Pulmonary artery endothelial cell (primary cell): Measurements from ENCODE around the gene CHCHD4. TPM values are rescaled to one million over a fixed set of nuclear protein-coding genes. Genes with fewer than 3 reads are reported as not detected.
A peak's percentile ranks its signal among the peaks of the same experiment; 100 is the strongest.

ENCODE experiments used
- DNase-seq: peaks from one replicate; pipeline ENCODE4 v3.0.0-alpha.2; 2011; ENCODE audit warnings: low read depth, low spot score
- total RNA-seq: library from RNA; depleted of rRNA; stranded (reverse); fragments of >200 nt; gene quantifications from 2 replicates; pipeline ENCODE4 v1.2.3, GENCODE V29; 2014

The CHCHD4 gene
- 17.9 and 20.4 TPM in 2 replicates for total RNA-seq

DNA sequence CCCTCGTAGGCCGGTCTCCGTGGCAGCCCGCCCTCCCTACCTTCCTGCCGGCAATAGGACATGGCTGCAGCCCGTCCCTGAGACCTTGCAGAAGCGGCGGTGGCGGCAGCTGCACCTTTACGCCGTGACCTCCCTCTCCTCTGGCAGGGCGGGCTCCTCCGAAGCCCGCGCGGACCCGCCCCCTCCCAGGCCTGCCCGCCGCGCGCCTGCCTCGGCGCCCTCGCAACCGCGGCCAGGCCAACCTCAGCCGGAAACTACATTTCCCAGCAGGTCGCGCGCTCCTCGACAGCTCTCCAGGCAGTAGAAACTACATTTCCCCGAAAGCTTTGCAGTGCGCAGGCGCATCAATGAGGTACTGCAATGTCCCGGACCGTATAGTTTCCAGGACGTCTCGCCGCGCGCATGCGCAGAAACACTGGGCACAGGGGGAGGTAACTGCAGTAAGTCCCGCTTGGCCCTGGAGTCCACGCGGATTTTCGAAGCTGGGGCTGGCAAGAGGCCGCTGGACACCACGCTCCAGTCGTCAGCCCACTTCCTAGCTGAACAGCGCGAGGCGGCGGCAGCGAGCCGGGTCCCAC lies at the start of gene CHCHD4, which contains the start of gene TMEM43:
CHCHD4 (minus strand) TSS at position 256 of the 578 bp plus-strand sequence; CDS start at position 62, 194 bp downstream.
TMEM43 (plus strand) TSS at position 438 of the 578 bp plus-strand sequence. CDS start 142 bp downstream, outside the sequence.
- DNase-seq = peak; percentile 95

DNA sequence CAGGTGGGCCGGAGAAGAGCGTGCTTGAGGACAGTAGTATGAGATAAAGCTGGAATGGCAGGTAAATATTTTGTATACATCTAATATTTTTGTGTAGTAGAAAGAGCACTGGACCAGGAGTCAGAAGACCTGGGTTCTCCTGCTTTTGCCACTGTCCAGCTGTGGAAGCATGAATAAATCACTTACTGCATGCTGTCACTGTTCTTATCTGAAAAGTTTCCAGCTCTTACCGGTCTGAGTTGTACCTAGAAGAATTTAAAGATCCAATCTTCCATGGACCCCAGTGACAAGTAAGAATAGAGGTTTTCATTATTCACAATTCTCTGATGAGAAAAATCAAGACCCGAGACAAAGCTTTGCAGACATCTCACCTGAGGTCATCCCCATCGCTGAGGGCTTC lies 47.8 kb upstream of the CHCHD4 start:
- DNase-seq = no peak

DNA sequence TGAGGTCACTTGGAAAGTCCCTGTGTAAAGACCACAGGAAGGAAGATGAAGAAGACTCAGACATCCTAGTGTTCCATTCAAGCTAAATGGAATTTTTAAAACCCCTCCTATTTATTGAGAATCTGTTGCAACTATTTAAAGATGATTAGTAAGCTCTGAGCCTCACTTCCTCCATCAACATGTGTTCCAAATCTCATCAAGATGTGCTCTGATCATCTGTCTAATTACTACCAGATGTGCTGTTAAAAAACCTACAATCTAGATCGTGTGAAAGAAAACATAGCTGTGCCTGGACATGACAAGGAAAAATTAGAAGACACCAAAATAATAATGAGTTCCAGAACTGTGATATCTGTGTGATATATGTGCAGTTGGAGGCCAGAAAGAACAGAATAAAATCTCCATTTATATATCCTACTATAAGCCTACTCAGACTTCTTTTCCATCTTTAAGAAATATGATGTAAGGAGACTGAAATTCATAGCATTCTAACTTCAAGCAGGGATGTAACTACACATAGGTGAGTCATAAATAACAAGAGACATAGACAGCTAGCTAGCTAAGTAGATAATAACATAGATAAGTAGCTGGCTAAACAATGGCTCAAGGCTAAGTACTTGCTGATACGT lies 46.0 kb upstream of the CHCHD4 start:
- DNase-seq = no peak

DNA sequence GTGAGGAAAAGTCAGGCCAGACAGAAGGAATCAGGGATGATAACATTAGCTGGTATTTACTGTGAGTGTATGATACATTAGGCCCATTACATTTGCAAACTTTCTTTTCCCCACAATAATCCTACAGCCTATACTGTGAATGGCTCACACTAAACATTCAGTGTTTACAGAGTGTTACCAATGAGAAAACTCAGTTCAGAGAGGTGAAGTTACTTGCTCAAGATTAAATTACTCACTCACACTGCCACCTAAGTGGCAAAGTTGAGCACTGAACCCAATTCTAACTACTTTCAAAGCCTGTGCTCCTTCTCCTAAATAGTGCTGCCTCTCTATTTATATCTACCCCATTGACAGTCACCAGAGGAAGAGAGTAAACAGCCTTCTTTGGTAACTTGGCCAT lies 45.2 kb upstream of the CHCHD4 start:
- no peak for DNase-seq

DNA sequence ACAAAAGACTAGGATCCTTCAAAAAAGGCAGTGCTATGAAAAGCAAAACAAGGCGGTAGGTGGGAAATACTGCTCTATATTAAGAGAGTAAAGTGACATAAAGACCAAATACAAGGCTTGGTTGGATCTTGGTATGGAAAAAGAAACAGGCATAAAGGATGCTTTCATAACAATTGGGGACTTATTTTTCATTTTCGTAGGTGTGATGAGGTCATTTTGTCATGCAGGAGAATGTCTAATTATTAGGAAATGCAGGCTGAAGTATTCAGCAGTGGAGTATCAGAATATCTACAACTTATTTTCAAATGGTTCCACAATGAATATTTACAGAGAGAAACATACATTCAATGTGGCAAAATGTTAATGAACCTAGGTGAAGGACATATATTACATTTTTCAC lies 44.8 kb upstream of the CHCHD4 start:
- no peak for DNase-seq

DNA sequence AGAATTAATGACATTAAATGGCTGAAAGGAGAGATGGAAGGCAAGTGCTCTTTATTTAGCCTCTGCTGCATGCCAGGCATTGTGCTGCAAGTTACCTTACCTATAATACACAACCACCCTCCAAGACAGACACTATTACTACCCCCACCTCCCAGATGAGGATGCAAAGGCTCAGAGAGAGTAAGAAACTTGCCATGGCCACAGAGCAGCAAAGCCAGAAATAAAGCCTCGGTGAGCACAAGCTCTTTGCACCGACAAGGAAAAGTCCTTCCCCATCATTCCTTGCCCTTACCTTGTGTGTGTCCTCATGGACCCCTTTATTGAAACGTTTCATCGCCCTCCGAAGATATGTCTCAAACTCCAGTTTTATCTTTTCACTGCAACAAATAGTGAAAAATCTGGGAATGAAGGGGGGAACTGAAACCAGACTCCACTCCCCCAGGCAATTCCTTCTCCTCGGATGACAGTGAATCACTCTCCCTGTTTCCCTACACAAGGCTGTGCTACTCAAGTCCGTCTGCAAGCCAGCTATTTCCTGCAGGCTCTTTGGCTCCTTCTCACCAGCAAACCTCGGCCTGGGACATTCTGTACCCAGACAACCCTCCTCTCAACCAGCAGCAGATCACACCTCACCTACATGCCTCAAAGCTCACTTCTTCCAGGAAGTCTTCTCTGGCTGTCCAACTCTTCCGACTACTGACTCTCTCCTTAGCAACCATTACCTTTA lies 42.4 kb upstream of the CHCHD4 start:
- no peak for DNase-seq

DNA sequence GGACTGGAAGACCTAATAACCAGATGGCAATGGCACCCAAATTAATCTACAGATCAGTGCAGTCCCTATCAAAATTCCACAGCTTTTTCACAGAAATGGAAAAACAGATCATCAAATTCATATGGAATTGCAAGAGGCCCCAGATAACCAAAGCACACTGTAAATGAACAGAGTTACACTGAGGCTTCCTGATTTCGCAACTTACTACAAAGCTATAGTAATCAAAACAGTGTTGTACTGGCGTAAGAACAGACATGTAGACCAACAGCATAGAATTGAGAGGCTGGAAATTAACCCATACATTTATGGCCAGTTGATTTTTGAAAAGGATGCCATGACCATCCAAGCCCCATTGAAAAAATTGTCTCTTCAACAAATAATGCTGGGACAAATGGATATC lies 37.5 kb upstream of the CHCHD4 start:
- no peak for DNase-seq

DNA sequence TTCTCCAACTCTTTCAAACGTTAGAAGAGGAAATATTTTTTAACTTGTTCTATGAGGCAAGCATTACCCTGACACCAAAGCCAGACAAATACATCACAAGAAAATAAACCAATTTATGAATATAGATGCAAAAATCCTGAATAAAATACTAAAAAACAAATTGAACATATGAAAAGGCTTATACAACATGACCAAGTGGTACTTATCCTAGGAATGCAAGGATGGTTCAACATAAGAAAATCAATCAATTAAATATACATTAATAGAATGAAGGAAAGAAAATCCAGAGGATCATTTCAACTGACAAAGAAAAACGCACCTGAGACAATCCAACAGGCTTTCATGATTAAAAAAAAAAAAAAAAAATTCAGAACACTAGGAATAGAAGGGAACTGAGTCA lies 36.6 kb upstream of the CHCHD4 start:
- no peak for DNase-seq

DNA sequence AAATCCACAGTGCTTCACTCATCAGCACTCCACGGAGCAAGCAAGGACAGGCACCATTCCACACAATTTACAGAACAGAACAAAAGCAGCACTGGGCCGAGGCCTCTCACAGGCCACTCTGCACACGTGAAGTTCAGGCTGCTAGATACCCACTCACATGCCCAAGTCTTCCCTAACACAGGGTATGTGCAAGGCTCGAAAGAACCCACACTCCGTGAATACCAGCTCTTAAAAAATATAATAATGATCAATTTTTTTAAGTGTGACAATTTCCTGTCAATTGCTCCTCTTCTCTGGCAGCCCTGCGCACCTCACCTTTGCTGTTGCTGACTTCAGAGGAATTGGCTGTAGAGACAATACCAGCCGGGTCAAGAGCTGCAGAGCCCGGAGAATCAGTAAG lies 34.8 kb upstream of the CHCHD4 start:
- DNase-seq = no peak

DNA sequence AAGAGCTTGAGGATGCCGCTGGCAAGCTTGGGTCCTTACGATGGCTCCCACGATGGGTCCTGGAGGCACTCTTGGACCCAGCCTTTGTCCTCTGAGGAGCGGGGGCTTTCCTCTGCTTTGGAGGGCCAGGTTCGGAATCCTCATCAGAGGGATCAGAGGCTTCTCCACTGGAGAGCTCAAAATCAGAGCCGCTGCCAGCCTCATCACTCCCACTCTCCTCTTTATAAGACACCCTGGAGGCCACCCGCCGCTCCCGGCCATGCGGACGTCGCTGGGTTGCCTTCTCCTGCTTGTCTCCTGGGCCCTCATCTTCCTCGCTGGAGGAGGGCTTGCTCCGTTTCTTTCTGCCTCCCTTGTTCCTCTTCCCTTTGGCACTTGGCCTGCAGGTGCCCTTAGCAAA lies 33.7 kb upstream of the CHCHD4 start:
- DNase-seq = no peak

DNA sequence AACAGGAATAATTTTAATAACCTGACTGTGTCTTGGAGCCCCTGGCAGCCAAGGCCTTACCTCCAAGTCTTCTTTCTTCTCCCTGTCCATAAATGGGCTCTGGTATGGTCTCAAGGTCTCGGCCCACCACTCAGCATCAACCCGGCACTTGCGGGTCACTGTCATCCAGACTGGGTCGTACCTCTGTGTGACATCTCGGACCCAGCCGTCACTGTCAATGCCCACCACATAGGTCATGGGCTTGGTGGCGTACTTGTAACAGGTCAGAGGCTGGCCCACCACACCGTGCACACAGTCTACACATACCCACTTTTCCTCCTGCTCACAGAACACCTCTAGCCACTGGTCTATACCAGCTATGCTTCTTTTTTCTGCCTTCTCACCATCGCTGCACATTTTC lies 33.3 kb upstream of the CHCHD4 start:
- no peak for DNase-seq

DNA sequence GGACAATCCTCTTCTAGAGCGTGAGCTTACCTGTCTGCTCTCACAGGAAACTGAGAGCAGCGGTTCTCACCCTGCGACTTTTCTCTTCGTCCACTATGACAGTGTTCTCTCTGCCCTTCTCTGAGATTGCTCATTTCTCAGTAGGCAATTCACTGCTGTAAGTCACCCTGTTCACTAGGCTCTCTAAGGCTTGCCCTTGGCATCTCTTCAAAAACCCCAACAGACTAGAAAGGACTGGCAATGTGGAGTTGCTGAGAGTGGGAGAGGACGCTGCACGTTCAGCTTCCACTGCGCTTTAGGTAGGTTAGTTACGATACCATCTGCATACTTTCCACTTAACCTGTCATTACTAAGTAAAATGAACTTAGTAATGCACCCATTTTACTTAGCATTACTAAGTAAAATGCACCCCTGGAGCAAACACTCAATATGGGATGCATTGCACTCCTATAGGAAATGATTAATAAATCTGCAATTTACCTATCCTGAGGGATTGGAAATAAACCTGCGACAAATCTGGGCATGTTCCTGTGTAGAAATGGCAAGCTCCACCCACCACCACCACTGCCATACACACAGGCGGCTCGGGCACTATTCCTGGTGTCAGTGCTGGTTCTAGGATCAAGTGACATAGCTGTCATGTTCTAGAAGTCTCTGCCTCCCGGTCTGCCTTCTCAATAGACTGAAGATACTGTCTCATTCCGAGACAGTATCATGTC lies 32.3 kb upstream of the CHCHD4 start:
- DNase-seq = no peak

DNA sequence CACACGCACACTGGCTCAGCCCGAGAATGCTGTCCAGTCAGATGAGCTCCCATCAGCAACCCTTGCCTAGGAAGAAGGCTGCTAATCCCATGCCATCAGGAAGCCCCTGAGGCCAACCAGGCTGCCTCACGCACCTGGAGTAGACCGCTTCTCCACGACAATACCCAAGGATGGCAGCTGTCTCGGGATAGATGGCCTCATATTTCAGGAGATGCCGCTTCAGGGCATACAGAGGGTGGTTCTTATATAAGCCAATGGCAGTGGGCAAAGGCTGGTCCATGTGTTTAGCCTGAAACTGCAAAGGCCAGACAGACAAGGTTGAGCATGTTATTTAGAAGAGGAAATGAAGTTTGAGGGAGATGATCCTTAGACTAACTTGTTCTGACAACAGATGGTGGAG lies 31.5 kb upstream of the CHCHD4 start:
- DNase-seq = no peak

DNA sequence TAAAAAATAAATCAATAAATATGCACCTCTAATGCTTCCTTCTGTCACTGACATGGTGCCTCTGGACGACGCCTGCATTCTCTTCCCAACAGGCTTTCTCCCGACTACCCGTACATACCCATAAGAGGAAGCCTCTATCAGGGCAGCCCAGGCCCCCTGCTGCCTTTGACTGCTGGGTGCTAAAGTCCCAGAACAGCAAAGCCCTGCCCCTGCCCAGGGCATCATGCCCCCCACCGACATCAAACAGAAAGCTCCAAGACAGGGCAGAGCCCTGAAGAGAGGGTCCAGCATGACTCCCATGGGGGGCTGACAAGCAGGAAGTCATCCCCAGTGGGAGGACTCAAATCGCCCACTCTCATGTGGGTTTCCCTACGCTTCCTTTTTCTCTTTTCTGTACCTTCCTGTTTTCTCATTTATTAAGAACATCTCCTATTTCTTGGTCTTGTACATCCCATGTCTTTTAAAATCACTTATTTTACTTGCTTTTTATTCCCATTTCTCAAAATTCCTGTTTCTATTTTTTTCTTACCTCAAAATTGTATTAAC lies 30.3 kb upstream of the CHCHD4 start:
- no peak for DNase-seq

DNA sequence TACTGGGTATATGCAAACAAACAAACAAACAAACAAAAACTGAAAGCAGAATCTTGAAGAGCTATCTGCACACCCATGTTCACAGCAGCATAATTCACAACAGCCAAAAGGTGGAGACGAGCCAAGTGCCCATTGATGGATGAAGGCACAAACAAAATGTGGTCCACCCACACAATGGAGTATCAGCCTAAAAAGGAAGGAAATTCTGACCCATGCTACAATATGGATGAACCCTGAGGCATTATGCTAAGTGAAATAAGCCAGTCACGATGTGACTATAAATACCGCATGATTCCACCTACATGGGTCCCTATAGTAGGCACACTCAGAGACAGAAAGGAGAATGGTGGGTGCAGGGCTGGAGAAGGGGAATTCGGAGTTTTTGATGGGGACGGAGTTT lies 29.6 kb upstream of the CHCHD4 start:
- peak; percentile 27 for DNase-seq

DNA sequence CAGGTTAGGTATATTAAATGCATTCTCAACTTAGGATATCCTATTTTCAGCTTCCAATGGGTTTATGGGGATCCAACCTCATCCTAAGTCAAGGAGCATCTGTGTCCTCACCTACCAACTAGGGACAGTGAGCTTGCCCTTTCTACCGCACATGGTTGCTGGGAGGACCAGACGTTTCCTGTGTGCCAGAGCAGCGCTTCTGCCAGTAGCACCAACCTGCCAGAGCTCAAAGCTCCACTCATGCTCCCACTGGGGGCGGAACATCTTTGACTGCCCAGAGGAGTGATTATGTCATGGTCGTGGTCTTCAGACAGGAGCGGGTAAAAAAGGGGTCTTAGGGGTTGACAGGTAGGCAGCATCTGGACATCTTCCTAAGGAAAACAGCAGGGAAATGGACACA lies 29.0 kb upstream of the CHCHD4 start:
- no peak for DNase-seq

DNA sequence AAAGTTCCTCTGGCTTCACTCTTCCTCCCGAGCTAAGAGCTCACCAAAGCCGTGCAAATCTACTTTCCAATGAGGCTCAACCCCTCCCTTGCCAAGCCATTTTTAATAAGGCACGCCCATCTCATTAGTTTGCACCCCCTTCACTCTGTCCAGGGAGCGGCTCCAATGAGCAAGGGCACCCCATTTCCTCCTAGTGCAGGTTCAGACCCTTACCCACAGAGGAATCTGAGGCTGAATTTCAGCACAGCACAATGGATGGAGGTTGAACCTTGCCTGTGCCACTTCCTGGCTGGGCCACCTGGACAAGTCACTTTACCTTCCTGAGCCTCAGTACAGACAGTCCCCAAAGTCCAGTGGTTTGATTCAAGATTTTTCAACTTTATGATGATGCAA lies 28.3 kb upstream of the CHCHD4 start:
- DNase-seq = no peak

DNA sequence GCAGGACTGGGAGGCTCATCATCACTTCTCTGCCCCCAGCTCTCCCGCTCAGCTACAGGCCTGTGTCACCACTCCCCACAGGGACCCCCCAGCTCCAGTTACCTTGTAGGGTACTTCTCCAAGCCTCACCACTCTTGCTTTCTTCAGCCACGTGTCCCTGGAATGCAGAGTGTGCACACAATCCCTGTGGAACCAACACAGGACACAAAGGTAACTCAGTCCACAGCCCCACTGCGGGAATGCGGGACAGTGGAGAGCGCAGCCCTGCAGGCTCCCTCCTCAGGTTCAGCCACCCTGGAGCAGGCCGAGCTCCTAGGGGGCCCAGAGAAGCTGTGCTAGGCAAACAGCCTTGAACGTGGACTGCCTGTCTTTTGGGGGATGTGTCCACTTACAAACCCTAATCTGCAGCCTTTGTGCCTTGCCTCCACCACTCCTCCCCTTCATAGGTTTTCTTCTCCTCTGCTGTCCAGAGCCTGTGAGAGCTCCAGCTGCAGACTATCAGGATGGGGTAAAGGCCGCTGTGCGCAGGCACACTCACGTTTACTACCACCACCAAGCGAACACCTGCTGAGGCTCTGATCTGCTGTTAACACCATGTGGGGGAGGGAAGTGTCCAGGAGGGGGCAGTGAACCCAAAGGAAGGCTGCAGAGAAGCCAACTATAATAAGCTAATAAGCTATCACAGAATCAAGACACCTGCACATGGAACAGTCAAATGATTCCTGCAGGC lies 27.7 kb upstream of the CHCHD4 start:
- DNase-seq = no peak

DNA sequence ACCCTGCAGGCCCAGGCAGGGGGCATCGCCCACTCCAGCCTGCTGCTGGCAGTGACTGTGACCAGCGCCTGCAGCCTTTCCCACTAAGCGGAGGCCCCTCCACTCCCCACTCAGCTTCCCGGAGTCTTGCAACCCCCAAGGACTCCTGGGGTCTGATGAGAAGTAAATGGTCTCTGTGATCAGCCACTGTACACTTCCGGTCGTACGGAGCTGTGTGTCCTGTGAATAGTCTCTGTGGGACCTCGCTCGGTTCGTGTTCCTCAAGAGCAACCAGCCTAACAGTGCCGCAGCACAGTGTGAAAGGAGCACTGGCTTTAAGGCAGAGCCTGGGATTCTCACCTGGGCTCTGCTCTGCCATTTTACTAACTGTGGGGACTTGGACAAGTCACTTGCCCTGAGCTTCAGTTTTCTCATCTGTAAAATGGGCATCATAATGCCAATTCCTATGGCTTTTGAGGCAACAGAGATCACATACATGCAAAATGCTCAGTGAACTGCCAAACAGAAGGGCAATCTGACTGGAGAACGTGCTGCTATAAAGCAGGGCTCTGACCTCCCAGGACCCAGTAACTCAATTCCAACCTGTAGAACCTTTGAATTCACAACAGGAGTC lies 26.9 kb upstream of the CHCHD4 start:
- no peak for DNase-seq

DNA sequence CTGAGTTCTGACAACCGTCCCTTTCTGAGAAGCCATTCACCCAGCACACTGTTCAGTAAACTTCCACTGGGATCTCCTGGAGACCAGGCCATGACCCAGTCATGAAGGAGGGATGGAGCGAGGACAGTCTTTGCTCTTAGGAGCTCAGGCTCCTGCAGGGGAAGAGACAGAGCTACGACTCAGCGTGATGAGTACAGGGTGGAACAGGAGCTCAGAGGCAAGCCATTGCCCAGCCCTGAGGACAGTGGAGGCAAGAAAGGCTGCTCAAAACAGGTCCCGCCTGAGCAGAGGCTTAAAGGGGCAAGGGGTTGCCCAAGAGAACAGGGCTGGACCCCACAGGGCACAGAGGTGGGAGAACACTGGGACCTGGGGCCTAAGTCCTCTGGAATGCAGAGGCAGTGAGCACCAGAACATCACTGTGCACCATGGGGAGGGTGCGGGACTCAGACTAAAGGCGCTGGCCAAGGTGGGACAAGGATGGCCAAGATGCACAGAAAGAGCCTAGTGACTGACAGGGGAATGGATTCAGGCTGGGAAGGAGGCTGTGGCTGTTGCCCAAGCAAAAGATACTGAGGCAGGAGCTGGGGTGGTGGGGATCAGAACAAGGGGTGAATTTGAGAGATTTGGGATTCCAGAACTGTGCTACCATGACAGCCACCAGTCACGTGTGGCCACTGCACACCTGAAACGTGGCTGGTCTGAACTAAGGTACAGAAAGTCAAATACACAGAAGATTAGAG lies 26.0 kb upstream of the CHCHD4 start:
- no peak for DNase-seq
